HG03439 (cell line): ENCODE measurements around the gene CD200.

ENCODE experiments used
- ATAC-seq: cut with Tn5 transposase; IDR thresholded peaks from one replicate; pipeline ENCODE4 v1.9.1; 2021; ENCODE audit warnings: mild to moderate bottlenecking, moderate library complexity; ENCODE audit not compliant: unreplicated experiment

Gene CD200, protein sequence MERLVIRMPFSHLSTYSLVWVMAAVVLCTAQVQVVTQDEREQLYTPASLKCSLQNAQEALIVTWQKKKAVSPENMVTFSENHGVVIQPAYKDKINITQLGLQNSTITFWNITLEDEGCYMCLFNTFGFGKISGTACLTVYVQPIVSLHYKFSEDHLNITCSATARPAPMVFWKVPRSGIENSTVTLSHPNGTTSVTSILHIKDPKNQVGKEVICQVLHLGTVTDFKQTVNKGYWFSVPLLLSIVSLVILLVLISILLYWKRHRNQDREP

DNA sequence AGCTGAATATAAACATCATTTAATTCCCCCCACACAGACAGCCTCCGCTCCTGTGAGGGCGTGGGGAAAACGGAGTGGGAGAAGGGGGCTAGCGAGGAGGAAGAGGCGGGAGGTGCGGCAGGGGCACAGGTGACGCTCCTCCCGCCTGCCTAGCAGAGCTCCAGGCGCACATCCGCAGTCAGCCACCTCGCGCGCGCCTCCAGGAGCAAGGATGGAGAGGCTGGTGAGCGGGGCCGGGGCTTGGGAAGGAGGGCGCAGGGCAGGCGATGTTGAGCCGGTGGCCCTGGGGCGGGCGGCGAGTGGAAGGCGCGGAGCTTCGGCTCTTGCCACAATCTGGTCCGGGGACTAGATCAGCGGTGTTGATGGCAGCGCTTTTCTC lies at the start of gene CD200:
Gene CD200 (plus strand): TSS at position 155 of the 379 bp plus-strand sequence. CDS start 57 bp downstream, at position 212.
- ATAC-seq, result peak; percentile 60

- no peak for ATAC-seq
These were observed 43.9 kb upstream of the CD200 start for GRCh38 chr3:112289011-112289410.

DNA sequence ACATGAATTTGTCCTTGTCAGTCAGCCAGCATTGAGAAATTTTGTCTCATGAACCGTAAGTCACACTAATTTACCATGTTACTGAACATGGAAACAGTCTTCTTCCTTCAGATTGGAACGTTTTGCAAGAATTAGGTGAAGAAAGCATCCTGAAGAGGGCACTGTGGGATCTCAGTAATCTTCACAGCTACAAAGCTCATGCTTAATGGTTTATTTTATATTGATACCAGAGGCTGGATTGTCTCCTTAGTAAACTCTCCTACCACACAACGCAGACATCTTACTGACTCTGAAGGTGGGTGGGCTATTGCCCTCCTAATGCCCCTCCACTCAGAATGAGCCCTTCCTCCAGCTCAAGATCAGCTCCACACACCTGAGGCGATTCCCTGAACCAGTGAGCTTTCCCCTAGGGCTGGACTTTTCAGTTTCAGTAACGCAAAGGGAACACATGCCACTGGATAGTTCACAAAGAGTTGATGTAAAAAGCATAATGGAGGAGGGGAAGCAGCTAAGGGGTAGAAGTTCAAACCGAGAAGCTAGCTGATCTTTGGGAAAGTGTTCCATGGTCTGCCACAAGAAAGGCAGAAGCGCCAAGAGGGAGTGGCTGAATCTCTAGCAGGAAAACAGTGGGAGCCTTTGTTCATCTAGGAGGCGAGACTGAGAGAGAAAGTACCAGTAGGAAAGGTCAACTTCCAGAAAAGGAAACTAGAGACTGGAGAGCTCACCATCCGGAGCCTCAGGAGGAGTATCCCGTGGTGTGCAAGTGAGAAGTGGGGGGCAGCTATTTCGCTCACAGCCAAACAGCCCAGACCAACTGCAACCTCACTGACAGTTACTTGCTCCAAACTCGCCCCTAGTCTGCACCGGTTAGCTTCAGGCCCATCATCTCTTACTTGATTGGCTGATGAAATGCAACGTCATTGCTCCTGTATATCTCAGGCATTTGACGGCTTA lies 39.3 kb upstream of the CD200 start, which contains the start of gene SLC9C1:
Gene SLC9C1 (minus strand): TSS at position 849 of the 954 bp plus-strand sequence. CDS start 7,425 bp downstream, outside the sequence.
- ATAC-seq, result no peak

- peak; percentile 36 for ATAC-seq
These were observed 35.2 kb upstream of the CD200 start for GRCh38 chr3:112297714-112298113.

GRCh38 chr3:112298781-112299180 lies 34.2 kb upstream of the CD200 start:
- ATAC-seq, result no peak

- no peak for ATAC-seq
These were observed 30.7 kb upstream of the CD200 start for GRCh38 chr3:112302150-112302830.

- ATAC-seq, result peak; percentile 48
These were observed 29.8 kb upstream of the CD200 start for GRCh38 chr3:112302881-112303763.

GRCh38 chr3:112303764-112304325 lies 29.1 kb upstream of the CD200 start:
- peak; percentile 33 for ATAC-seq

GRCh38 chr3:112304611-112305010 lies 28.3 kb upstream of the CD200 start:
- no peak for ATAC-seq

DNA sequence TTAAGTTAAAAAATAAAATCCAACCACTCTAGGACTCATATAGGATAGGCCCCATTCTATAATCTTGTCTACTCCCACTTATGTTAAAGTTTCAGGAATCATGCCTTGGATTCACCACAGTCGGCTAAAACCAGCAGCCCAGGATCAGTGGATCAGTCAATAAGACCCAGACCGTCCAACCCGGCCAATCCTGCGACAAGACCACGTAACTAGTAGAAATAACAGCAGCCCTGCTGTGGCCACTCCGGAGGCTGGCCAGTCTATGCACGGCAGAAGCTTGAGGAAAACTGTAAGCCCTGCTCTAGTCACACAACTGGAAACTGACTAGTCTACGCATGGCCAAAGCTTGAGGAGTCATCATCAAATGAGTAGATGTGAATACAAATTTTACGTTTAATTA lies 26.1 kb upstream of the CD200 start:
- ATAC-seq, result no peak

GRCh38 chr3:112307557-112307956 lies 25.4 kb upstream of the CD200 start:
- ATAC-seq, result no peak

GRCh38 chr3:112308151-112308911 lies 24.6 kb upstream of the CD200 start:
- no peak for ATAC-seq

GRCh38 chr3:112314649-112315048 lies 18.3 kb upstream of the CD200 start:
- no peak for ATAC-seq

DNA sequence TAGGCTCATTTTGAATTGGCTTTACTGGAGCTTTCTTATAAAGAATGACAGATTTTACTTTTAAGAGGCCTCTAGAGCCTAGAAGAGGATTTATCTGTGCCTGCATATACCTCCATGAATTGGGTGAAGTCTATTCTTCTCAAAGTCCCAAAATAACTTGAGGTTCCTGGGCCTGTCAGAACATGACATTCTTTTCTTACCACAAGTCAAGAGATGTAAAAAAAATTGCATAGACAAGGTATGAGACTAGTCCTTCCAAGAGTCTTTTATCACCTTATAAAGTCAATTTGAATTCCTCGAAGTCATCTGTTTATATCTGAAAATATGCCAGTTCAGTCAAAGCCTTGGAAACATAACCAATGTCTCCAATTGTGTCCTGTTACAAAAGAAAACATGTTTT lies 17.2 kb upstream of the CD200 start:
- ATAC-seq, result no peak

DNA sequence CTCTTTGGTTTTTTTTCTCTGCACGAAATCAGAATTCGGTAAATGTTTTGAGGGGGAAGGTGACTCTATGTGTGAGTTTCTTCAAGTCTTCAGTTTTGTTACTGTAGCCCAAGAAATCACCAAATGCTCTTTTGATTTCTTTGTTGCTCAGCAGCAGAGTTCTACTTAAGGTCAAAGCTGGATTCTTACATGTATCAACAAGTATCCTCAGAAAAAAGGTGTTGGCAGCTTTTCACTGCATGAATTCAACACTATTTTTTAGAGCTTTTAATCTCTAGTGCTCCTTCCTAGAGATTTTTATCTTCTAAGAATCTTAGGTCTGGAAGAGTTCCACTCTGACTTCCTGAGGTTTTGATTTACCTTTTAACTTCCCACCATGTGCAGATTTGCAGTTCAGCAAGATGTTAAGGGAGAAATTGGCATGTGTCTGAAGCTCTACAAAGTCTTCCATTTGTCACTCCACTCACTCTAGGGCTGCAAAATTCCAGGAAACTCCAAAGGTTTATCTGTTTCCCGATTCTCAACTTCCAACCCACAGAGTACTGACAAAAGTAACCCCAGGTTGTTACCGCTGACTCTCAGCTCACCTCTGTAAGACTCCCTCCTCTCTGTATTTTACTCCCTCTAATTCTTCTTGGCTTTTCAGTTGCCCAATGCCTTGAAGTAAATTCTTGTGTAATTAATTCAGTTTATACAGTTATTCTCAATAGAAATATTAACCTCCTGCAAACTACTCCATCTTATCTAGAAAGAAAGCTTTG lies 13.3 kb upstream of the CD200 start:
- ATAC-seq, result no peak

DNA sequence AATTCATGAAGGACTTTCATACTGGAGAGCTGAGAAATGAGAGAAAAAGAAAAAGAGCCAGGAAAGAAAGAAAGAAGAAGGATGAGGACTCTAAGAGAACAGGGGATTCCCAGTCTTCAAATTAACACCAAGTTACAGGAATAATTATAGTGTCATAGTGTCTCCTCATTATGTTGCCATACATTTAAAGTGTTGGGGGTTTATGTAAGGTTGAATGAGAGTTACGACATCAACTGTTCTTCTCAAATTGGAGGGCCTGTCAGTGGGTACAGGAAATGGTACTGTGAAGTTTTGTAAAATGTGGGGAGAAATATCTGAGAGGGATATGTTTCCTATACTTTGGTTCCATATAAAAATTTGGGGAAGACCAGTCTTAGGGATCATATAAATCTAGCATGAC lies 12.3 kb upstream of the CD200 start:
- ATAC-seq, result no peak

GRCh38 chr3:112321867-112322652 lies 10.9 kb upstream of the CD200 start:
- ATAC-seq, result no peak
